ENCODE results near the gene ZNF483.
"Not testable (repeated sequence)": the region's sequence is repeated elsewhere in the genome, so short reads cannot be mapped to it uniquely, and the experiment has no call there.

The ZNF483 gene

GRCh38 chr9:111615928-111616327 lies 90.9 kb downstream of the ZNF483 start:
- no peak for DNase-seq

GRCh38 chr9:111617349-111617748 lies 92.4 kb downstream of the ZNF483 start:
- not testable (repeated sequence) for DNase-seq

GRCh38 chr9:111621895-111622480 lies 97.0 kb downstream of the ZNF483 start:
- peak; percentile 24 for DNase-seq

- DNase-seq, result peak; percentile 75
These were observed 97.6 kb downstream of the ZNF483 start for GRCh38 chr9:111622626-111623025.
